Measurements from ENCODE around the gene NR3C1.

NR3C1 gene

GRCh38 chr5:143409926-143410325 lies 6.4 kb upstream of the NR3C1 start:
- peaks cover 15% of the 10 kb centered on the region for H3K9me3 Mint-ChIP-seq
- H3K27ac Mint-ChIP-seq = peak overlapping the region; percentile 37
- no peak overlapping the region for H3K4me3 Mint-ChIP-seq
- peaks cover 9% of the 10 kb centered on the region for H3K36me3 Mint-ChIP-seq (ENCODE audit: low read depth)
- peaks cover 34% of the 10 kb centered on the region for H3K4me1 Mint-ChIP-seq (ENCODE audit: low read depth)
- DNase-seq (ENCODE audit: low spot score) = no peak
- no peaks in the 10 kb centered on the region for H3K27me3 Mint-ChIP-seq (ENCODE audit: low read depth)

DNA sequence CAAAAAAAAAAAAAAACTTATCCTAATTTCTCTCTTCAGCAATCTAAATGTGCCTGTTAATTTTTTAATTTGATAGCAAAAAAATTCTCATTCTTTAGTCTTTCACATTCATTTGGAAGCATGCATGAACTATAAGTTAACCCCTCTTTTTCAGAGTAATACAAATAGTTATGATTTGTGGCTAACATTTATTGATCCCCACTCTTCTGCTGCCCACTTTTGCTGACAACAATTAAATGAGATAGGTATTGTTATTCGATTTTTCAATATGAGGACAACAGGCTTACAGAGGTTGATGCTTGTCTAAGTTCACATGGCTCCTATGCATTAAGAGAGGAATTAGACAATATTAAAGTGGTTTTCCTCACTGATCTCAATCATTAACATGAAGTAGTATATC lies 2.9 kb upstream of the NR3C1 start:
- peaks cover 28% of the 10 kb centered on the region for H3K4me1 Mint-ChIP-seq (ENCODE audit: low read depth)
- no peaks in the 10 kb centered on the region for H3K27me3 Mint-ChIP-seq (ENCODE audit: low read depth)
- H3K4me3 Mint-ChIP-seq = peak overlapping the region; percentile 57
- H3K27ac Mint-ChIP-seq = peak overlapping the region; percentile 83
- H3K36me3 Mint-ChIP-seq (ENCODE audit: low read depth) = peaks cover 11% of the 10 kb centered on the region
- H3K9me3 Mint-ChIP-seq = peaks cover 15% of the 10 kb centered on the region
- no peak for DNase-seq (ENCODE audit: low spot score)

DNA sequence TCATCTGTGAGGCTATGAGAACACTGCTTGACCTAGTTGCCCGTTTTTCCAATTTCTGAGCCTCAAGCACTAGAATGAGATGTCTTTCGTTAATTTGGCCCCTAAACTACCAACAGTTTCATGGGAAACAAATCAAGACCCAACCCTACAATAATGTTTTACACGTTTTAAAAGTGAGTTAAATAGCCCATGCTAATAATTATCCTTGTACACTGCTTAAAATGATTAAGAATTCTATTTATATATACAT lies 2.3 kb upstream of the NR3C1 start:
- H3K36me3 Mint-ChIP-seq (ENCODE audit: low read depth) = peaks cover 17% of the 10 kb centered on the region
- peak overlapping the region; percentile 86 for H3K4me3 Mint-ChIP-seq
- H3K9me3 Mint-ChIP-seq = peaks cover 15% of the 10 kb centered on the region
- no peaks in the 10 kb centered on the region for H3K27me3 Mint-ChIP-seq (ENCODE audit: low read depth)
- no peak for DNase-seq (ENCODE audit: low spot score)
- peaks cover 35% of the 10 kb centered on the region for H3K4me1 Mint-ChIP-seq (ENCODE audit: low read depth)
- H3K27ac Mint-ChIP-seq = peak overlapping the region; percentile 97

DNA sequence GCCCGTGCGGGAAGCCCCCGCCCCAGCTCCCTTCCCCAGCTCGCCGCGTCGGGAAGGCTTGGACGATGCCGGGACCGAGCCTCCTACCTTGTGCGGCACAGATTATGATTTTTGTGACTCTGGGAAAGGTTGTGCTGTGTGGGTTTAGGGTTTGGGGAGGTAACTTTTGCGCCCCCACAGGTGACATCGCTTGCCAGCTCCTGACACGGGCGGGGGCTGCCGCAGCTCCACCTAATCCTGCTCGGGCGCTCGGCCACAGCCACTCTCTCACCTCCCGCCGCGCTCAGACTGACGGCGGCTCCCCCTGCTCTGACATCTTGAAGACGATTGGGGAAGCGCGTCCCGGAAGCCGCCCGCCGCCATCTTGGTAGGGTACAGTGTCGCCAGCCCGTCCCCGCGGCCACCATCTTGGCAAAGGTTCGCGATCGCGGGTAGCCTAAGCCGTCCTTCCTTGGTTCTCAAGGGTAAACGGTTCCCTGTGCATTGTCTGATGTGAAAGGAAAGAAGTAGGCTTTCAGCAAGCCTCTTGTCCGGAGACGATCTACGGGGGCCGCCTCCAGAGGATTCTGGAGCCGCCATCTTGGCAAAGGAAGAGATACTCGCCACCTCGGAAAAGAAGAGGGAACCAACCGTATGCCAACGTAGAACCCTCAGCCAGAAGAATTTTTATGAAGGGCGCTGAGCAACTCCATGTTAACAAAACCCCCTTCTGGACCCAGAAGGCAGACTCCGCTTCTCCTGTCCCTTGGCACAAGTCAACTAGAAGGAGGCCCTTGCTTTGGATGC lies 1.8 kb upstream of the NR3C1 start:
- peaks cover 22% of the 10 kb centered on the region for H3K36me3 Mint-ChIP-seq (ENCODE audit: low read depth)
- peak overlapping the region; percentile 86 for H3K4me3 Mint-ChIP-seq
- DNase-seq (ENCODE audit: low spot score) = peak; percentile 84
- peak overlapping the region; percentile 97 for H3K27ac Mint-ChIP-seq
- H3K27me3 Mint-ChIP-seq (ENCODE audit: low read depth) = no peaks in the 10 kb centered on the region
- H3K4me1 Mint-ChIP-seq (ENCODE audit: low read depth) = peaks cover 40% of the 10 kb centered on the region
- H3K9me3 Mint-ChIP-seq = peaks cover 15% of the 10 kb centered on the region

DNA sequence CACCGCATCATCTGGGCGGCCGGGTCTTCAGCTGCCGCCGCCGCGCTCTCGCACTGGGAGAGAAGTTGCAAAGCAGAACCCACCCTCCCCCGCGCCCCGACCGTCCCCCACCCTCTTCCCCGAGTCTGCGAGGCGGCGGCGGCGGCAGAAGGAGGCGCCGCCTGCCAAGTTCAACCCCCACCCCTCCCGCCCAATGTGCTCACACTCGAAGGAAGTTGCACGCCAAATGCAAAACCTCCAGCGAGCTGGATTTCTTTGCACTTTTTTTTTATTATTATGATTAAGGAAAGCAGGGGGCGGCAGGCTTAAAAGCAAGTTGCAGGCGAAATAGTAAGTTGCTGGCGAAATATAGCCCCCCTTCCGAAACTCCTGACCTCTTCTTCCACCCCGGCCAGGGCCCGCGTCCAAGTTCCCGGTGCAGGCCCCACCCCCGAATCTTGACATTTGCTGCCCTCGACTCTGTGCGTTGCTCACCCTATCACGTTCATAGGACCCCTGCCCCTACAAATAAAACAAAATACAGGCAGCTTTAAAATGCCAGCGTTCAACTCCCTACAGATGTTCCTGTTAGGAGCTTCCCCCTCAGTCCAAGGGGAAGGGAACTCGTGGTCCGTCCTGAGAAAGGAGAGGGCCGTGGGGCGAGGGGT lies 1.1 kb upstream of the NR3C1 start:
- peak; percentile 69 for DNase-seq (ENCODE audit: low spot score)
- Mint-ChIP-seq H3K9me3 (peaks cover 15% of the 10 kb centered on the region), H3K36me3 (ENCODE audit: low read depth) (peaks cover 29% of the 10 kb centered on the region), H3K4me1 (ENCODE audit: low read depth) (peaks cover 41% of the 10 kb centered on the region), H3K27me3 (ENCODE audit: low read depth) (no peaks in the 10 kb centered on the region), H3K27ac (peak overlapping the region; percentile 97), H3K4me3 (peak overlapping the region; percentile 86)

DNA sequence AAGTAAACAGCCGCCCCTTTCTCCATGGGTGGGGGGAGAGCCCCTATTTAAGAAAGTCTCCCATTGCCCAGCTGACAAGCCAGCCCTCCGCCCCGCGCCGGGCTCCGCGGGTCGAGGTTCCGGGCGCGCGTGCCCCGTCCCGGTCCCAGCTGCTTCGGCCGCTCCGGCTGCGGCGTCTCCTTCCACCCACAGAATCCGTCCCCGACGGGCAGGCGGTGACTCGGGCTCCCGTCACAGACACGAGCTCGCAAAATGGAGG lies 223 bp downstream of the NR3C1 start:
- no peaks in the 10 kb centered on the region for H3K27me3 Mint-ChIP-seq (ENCODE audit: low read depth)
- H3K4me1 Mint-ChIP-seq (ENCODE audit: low read depth) = peaks cover 52% of the 10 kb centered on the region
- H3K36me3 Mint-ChIP-seq (ENCODE audit: low read depth) = peaks cover 41% of the 10 kb centered on the region
- no peak for DNase-seq (ENCODE audit: low spot score)
- peaks cover 15% of the 10 kb centered on the region for H3K9me3 Mint-ChIP-seq
- peak overlapping the region; percentile 81 for H3K4me3 Mint-ChIP-seq
- peak overlapping the region; percentile 85 for H3K27ac Mint-ChIP-seq

GRCh38 chr5:143402553-143403333 lies 743 bp downstream of the NR3C1 start:
- Mint-ChIP-seq H3K36me3 (ENCODE audit: low read depth) (peaks cover 43% of the 10 kb centered on the region), H3K9me3 (peaks cover 15% of the 10 kb centered on the region), H3K27ac (peak overlapping the region; percentile 86), H3K27me3 (ENCODE audit: low read depth) (no peaks in the 10 kb centered on the region), H3K4me3 (peak overlapping the region; percentile 81), H3K4me1 (ENCODE audit: low read depth) (peaks cover 56% of the 10 kb centered on the region)
- DNase-seq (ENCODE audit: low spot score) = peak; percentile 45

GRCh38 chr5:143402017-143402552 lies 1.4 kb downstream of the NR3C1 start:
- DNase-seq (ENCODE audit: low spot score) = peak; percentile 32
- Mint-ChIP-seq H3K4me1 (ENCODE audit: low read depth) (peaks cover 61% of the 10 kb centered on the region), H3K4me3 (peak overlapping the region; percentile 81), H3K27me3 (ENCODE audit: low read depth) (no peaks in the 10 kb centered on the region), H3K9me3 (peaks cover 15% of the 10 kb centered on the region), H3K27ac (peak overlapping the region; percentile 86), H3K36me3 (ENCODE audit: low read depth) (peaks cover 48% of the 10 kb centered on the region)

GRCh38 chr5:143401227-143402016 lies 2.1 kb downstream of the NR3C1 start:
- peaks cover 62% of the 10 kb centered on the region for H3K4me1 Mint-ChIP-seq (ENCODE audit: low read depth)
- H3K27me3 Mint-ChIP-seq (ENCODE audit: low read depth) = no peaks in the 10 kb centered on the region
- H3K4me3 Mint-ChIP-seq = peak overlapping the region; percentile 81
- peak overlapping the region; percentile 86 for H3K27ac Mint-ChIP-seq
- no peak for DNase-seq (ENCODE audit: low spot score)
- H3K9me3 Mint-ChIP-seq = peaks cover 9% of the 10 kb centered on the region
- peaks cover 46% of the 10 kb centered on the region for H3K36me3 Mint-ChIP-seq (ENCODE audit: low read depth)

GRCh38 chr5:143400541-143401226 lies 2.8 kb downstream of the NR3C1 start:
- Mint-ChIP-seq H3K9me3 (peaks cover 4% of the 10 kb centered on the region), H3K4me3 (peak overlapping the region; percentile 81), H3K27ac (peak overlapping the region; percentile 45), H3K27me3 (ENCODE audit: low read depth) (no peaks in the 10 kb centered on the region), H3K4me1 (ENCODE audit: low read depth) (peaks cover 64% of the 10 kb centered on the region), H3K36me3 (ENCODE audit: low read depth) (peaks cover 49% of the 10 kb centered on the region)
- DNase-seq (ENCODE audit: low spot score) = no peak

- peaks cover 64% of the 10 kb centered on the region for H3K4me1 Mint-ChIP-seq (ENCODE audit: low read depth)
- no peak overlapping the region for H3K27ac Mint-ChIP-seq
Observed at GRCh38 chr5:143399616-143400540, 3.6 kb downstream of the NR3C1 start.

GRCh38 chr5:143398451-143399237 lies 4.8 kb downstream of the NR3C1 start:
- Mint-ChIP-seq H3K9me3 (no peaks in the 10 kb centered on the region), H3K27ac (no peak overlapping the region), H3K36me3 (ENCODE audit: low read depth) (peaks cover 50% of the 10 kb centered on the region), H3K4me1 (ENCODE audit: low read depth) (peaks cover 67% of the 10 kb centered on the region), H3K4me3 (peak overlapping the region; percentile 81), H3K27me3 (ENCODE audit: low read depth) (no peaks in the 10 kb centered on the region)
- no peak for DNase-seq (ENCODE audit: low spot score)

More at GRCh38 chr5:143399616-143400540, 3.6 kb downstream of the NR3C1 start:
- peaks cover 50% of the 10 kb centered on the region for H3K36me3 Mint-ChIP-seq (ENCODE audit: low read depth)
- no peaks in the 10 kb centered on the region for H3K9me3 Mint-ChIP-seq
- DNase-seq (ENCODE audit: low spot score) = no peak
- no peaks in the 10 kb centered on the region for H3K27me3 Mint-ChIP-seq (ENCODE audit: low read depth)
- H3K4me3 Mint-ChIP-seq = peak overlapping the region; percentile 81
